ENCODE measurements around the gene HHIP. TPM values are rescaled to one million over a fixed set of nuclear protein-coding genes. Genes with fewer than 3 reads are reported as not detected.

HHIP gene
- total RNA-seq (0.39 TPM in 1 of 2 replicates, not detected in the other), polyA plus RNA-seq (not detected in 2 replicates), polyA minus RNA-seq (0.14 TPM in 1 of 2 replicates, not detected in the other)
- total RNA-seq (2013): 0.09 TPM

DNA sequence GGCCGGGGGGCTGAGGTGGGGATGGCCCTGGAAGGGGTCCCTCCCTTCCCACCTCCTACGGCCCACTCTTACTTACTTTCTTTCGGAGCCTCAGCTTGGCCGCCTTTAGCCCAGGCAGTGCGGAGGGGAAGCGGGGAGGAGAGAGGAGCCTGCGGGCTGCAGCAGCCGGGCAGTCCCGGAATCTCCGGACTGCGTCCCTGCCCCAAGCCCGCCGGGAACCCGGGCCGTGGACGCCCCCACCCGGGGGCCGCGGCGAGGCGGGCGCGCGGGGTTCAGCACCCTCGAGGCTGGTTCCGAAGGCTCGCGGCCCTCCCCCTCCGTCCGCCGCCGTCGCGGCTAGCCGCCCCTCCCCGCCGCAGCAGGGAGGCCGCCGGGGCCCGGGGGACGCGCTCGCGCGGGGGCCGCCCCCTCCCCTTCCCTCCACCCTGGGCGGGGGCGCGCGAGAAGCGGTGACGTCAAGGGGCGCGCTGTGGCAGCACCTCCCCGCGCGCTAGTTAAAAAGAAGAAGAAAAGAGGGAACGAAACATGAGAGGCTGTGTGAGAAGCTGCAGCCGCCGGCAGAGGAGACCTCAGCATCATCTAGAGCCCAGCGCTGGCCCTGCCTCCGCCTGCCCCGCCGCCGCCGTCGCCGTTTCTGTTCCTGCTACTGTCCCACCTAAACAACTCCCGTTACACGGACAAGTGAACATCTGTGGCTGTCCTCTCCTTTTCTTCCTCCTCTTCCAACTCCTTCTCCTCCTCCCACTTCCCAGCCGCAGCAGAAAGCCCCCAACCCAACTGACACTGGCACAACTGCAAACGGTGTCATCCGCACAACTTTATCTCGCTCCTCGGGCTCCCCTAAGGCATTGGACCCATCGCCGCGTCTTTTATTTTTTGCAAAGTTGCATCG, at the start of gene HHIP:
Gene HHIP (plus strand): TSS at position 526 of the 892 bp plus-strand sequence. CDS start 520 bp downstream, outside the sequence.
- peaks cover 19 to 22% of the 10 kb centered on the region in 2 donors for H3K4me1 ChIP-seq (ENCODE audit: control insufficient read depth in 2 of 2, insufficient read depth in 2 of 2, low read length in 2 of 2)
- no peaks in the 10 kb centered on the region for H4K20me1 ChIP-seq (ENCODE audit: control insufficient read depth, insufficient read depth, low read length, poor library complexity, severe bottlenecking)
- Mint-ChIP-seq H3K4me3 (peak within 1 kb of the TSS; percentile 84), H3K4me1 (peaks cover 28% of the 10 kb centered on the region), H3K9me3 (ENCODE audit: insufficient read depth) (no peaks in the 10 kb centered on the region), H3K27me3 (peaks cover 31% of the 10 kb centered on the region), H3K27ac (no peak within 1 kb of the TSS)
- WGBS (ENCODE audit: insufficient coverage): 4% methylated on average over 55 of the region's 79 CpGs
- no peak within 1 kb of the TSS for H3K27ac ChIP-seq (ENCODE audit: low read length in 2 of 2)
- peak; percentile 70 for ATAC-seq (ENCODE audit: low read depth)
- H3K9ac ChIP-seq (ENCODE audit: low read length): peak within 1 kb of the TSS; percentile 52
- TF ChIP-seq, protein P1, sequence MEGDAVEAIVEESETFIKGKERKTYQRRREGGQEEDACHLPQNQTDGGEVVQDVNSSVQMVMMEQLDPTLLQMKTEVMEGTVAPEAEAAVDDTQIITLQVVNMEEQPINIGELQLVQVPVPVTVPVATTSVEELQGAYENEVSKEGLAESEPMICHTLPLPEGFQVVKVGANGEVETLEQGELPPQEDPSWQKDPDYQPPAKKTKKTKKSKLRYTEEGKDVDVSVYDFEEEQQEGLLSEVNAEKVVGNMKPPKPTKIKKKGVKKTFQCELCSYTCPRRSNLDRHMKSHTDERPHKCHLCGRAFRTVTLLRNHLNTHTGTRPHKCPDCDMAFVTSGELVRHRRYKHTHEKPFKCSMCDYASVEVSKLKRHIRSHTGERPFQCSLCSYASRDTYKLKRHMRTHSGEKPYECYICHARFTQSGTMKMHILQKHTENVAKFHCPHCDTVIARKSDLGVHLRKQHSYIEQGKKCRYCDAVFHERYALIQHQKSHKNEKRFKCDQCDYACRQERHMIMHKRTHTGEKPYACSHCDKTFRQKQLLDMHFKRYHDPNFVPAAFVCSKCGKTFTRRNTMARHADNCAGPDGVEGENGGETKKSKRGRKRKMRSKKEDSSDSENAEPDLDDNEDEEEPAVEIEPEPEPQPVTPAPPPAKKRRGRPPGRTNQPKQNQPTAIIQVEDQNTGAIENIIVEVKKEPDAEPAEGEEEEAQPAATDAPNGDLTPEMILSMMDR (IDR thresholded peaks at IDR 0.05): no peak
- TF ChIP-seq EZH2 (IDR thresholded peaks at IDR 0.05; ENCODE audit: borderline replicate concordance, insufficient read depth, low read depth, low read length, poor library complexity, severe bottlenecking): no peak
- H3K4me3 ChIP-seq (ENCODE audit: control extremely low read depth in 1 of 5, extremely low read depth in 1 of 5, insufficient read depth in 1 of 5, low read depth in 2 of 5, low read length in 4 of 5): peak within 1 kb of the TSS; percentile 36 to 51 (median 44)
- no peaks in the 10 kb centered on the region for H3K9me3 ChIP-seq (ENCODE audit: control extremely low read depth in 1 of 3, control insufficient read depth in 2 of 3, insufficient read depth in 1 of 3, low read length in 2 of 3)
- ChIA-PET POLR2A (no interaction called here), CTCF (interaction anchor here (0.6 kb wide), 1 partner anchor 13 kb away, joined by 4 read pairs; no protein-coding TSS in a partner anchor)
- H2AFZ ChIP-seq (ENCODE audit: insufficient read depth, low read depth, low read length, poor library complexity, severe bottlenecking): peak within 1 kb of the TSS; percentile 66
- H3K79me2 ChIP-seq (ENCODE audit: control insufficient read depth, insufficient read depth, low read length): no peaks in the 10 kb centered on the region
- peak within 1 kb of the TSS; percentile 86 for H3K4me2 ChIP-seq (replicated peaks; ENCODE audit: low read depth, low read length, poor library complexity, severe bottlenecking)
- intact Hi-C loops (cut with micrococcal nuclease): no loop called here
- peaks cover 0 to 24% (median 18%) of the 10 kb centered on the region in 4 experiments for H3K27me3 ChIP-seq (replicated peaks in 1 of 4; ENCODE audit: control extremely low read depth in 1 of 4, control insufficient read depth in 3 of 4, insufficient read depth in 4 of 4, low read length in 3 of 4)
- H3K36me3 ChIP-seq (replicated peaks in 1 of 2; ENCODE audit: control extremely low read depth in 1 of 2, control insufficient read depth in 1 of 2, extremely low read depth in 1 of 2, insufficient read depth in 2 of 2, low read length in 1 of 2): no peaks in the 10 kb centered on the region
- DNase-seq: peak; percentile 61

DNA sequence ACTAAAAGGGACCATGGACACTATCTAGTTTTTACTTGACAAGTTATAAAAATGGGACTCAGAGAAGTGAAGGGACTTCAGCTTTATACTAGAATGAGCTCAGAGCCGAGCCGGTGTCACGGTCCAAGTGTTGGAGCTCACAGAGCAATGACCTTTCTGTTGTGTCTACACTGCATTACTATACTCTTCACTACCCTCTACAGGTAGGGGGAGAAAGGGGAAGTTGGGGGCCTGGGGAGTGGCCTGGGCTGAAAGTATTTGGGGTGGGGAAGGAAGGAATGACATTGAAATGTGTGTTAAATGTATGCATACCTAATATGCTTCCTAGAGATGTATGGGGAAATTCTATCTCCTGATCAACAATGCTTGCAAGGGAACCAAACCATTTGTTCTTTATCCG, 48.8 kb upstream of the HHIP start:
- CTCF ChIA-PET: no interaction called here
- no peaks in the 10 kb centered on the region for H3K27me3 ChIP-seq (replicated peaks in 1 of 4; ENCODE audit: control extremely low read depth in 1 of 4, control insufficient read depth in 3 of 4, insufficient read depth in 4 of 4, low read length in 3 of 4)
- no peaks in the 10 kb centered on the region for H3K36me3 ChIP-seq (replicated peaks in 1 of 2; ENCODE audit: control extremely low read depth in 1 of 2, control insufficient read depth in 1 of 2, extremely low read depth in 1 of 2, insufficient read depth in 2 of 2, low read length in 1 of 2)
- no peaks in the 10 kb centered on the region for H4K20me1 ChIP-seq (ENCODE audit: control insufficient read depth, insufficient read depth, low read length, poor library complexity, severe bottlenecking)
- TF ChIP-seq, protein P1 (IDR thresholded peaks at IDR 0.05): no peak
- TF ChIP-seq EZH2 (IDR thresholded peaks at IDR 0.05; ENCODE audit: borderline replicate concordance, insufficient read depth, low read depth, low read length, poor library complexity, severe bottlenecking): no peak
- Mint-ChIP-seq H3K27me3 (peaks cover 7% of the 10 kb centered on the region), H3K9me3 (ENCODE audit: insufficient read depth) (no peaks in the 10 kb centered on the region), H3K4me1 (no peaks in the 10 kb centered on the region), H3K4me3 (no peak overlapping the region), H3K27ac (no peak overlapping the region)
- intact Hi-C loops (cut with micrococcal nuclease): no loop called here
- H3K9ac ChIP-seq (ENCODE audit: low read length): no peak overlapping the region
- no peak overlapping the region for H3K4me2 ChIP-seq (replicated peaks; ENCODE audit: low read depth, low read length, poor library complexity, severe bottlenecking)
- whole genome bisulfite sequencing (ENCODE audit: insufficient coverage): no CpG with 5 or more reads among the region's 4 CpGs
- ATAC-seq (ENCODE audit: low read depth): no peak
- H3K27ac ChIP-seq (ENCODE audit: low read length in 2 of 2): no peak overlapping the region
- no peak overlapping the region for H2AFZ ChIP-seq (ENCODE audit: insufficient read depth, low read depth, low read length, poor library complexity, severe bottlenecking)
- H3K9me3 ChIP-seq (ENCODE audit: control extremely low read depth in 1 of 3, control insufficient read depth in 2 of 3, insufficient read depth in 1 of 3, low read length in 2 of 3): no peaks in the 10 kb centered on the region
- no peak overlapping the region for H3K4me3 ChIP-seq (ENCODE audit: control extremely low read depth in 1 of 5, extremely low read depth in 1 of 5, insufficient read depth in 1 of 5, low read depth in 2 of 5, low read length in 4 of 5)
- H3K79me2 ChIP-seq (ENCODE audit: control insufficient read depth, insufficient read depth, low read length): no peaks in the 10 kb centered on the region
- POLR2A ChIA-PET: no interaction called here
- DNase-seq: no peak
- H3K4me1 ChIP-seq (ENCODE audit: control insufficient read depth in 2 of 2, insufficient read depth in 2 of 2, low read length in 2 of 2): no peaks in the 10 kb centered on the region

Data from B cell (primary cell).